Thoracic aorta (tissue), 2 donors: ENCODE data around the gene DNASE1L1. TPM values are rescaled to one million over a fixed set of nuclear protein-coding genes. Genes with fewer than 3 reads are reported as not detected.
A peak's percentile ranks its signal among the peaks of the same experiment; 100 is the strongest.

Experiments
- ATAC-seq: fragments of 150-250 bp; one replicate; pipeline ENCODE4 v1.8.0; 2017; ENCODE audit warnings: low read depth; ENCODE audit not compliant: insufficient number of reproducible peaks, low FRiP score
- DNase-seq: peaks from one replicate; pipeline ENCODE4 v3.0.0-alpha.2; 2020; ENCODE audit warnings: low spot score
- H3K27ac ChIP-seq, 2 donors: fragments of 200-600 bp; sonication (generic); 1 replicate in 1 of 2; 2 replicates in 1 of 2; pipeline ENCODE4 v1.5.1; 2016; ENCODE audit warnings: mild to moderate bottlenecking in 2 of 2, moderate library complexity in 2 of 2
- H3K27me3 ChIP-seq: fragments of 200-600 bp; sonication (generic); replicated peaks from 2 replicates; pipeline ENCODE4 v1.6.0; 2016; ENCODE audit warnings: mild to moderate bottlenecking; ENCODE audit not compliant: insufficient read depth
- H3K36me3 ChIP-seq: fragments of 200-600 bp; sonication (generic); one replicate; pipeline ENCODE4 v1.5.1; 2016
- H3K4me1 ChIP-seq, 2 donors: fragments of 200-600 bp; sonication (generic); 1 replicate in 1 of 2; 2 replicates in 1 of 2; pipeline versions ENCODE4 v1.5.1 to v1.6.0; 2016; ENCODE audit warnings: low read depth in 2 of 2, mild to moderate bottlenecking in 1 of 2; ENCODE audit not compliant: control insufficient read depth in 1 of 2
- H3K4me3 ChIP-seq: fragments of 200-600 bp; sonication (generic); 2 replicates; pipeline ENCODE4 v1.5.1; 2016; ENCODE audit warnings: mild to moderate bottlenecking
- H3K9me3 ChIP-seq: fragments of 200-600 bp; sonication (generic); 2 replicates; pipeline ENCODE4 v1.5.1; 2016
- CTCF ChIP-seq: fragments of 200-600 bp; sonication (generic); IDR thresholded peaks from one replicate; pipeline ENCODE4 v1.5.1; 2019; ENCODE audit warnings: antibody characterized with exemption
- total RNA-seq, 2 donors: library from RNA; depleted of rRNA; stranded (reverse); fragments of >200 nt; gene quantifications; one replicate each; pipeline versions ENCODE4 v1.1.0 to v1.2.3, GENCODE V29; 2016

Gene DNASE1L1
- total RNA-seq, 2 donors from 2014 or later, result 39.9 to 41.8 TPM

GRCh38 chrX:154436374-154436982 is 27.4 kb upstream of the DNASE1L1 start:
- H3K9me3 ChIP-seq, result no peaks in the 10 kb centered on the region
- DNase-seq (no peak), ATAC-seq (no peak)
- H3K27me3 ChIP-seq, result no peaks in the 10 kb centered on the region
- H3K36me3 ChIP-seq, result no peaks in the 10 kb centered on the region
- TF ChIP-seq CTCF, result no peak
- peaks cover 0 to 13% of the 10 kb centered on the region in 2 donors for H3K4me1 ChIP-seq
- H3K4me3 ChIP-seq, result peak overlapping the region; percentile 78
- peak overlapping the region; percentile 71 to 72 for H3K27ac ChIP-seq

GRCh38 chrX:154435171-154435733 is 26.2 kb upstream of the DNASE1L1 start:
- TF ChIP-seq CTCF, result no peak
- Histone ChIP-seq H3K27me3 (no peaks in the 10 kb centered on the region), H3K27ac (no peak overlapping the region), H3K36me3 (no peaks in the 10 kb centered on the region), H3K4me1 (peaks cover 0 to 14% of the 10 kb centered on the region in 2 donors), H3K9me3 (no peaks in the 10 kb centered on the region), H3K4me3 (no peak overlapping the region)
- DNase-seq (no peak), ATAC-seq (no peak)

- ATAC-seq, result no peak
- H3K27me3 ChIP-seq, result no peaks in the 10 kb centered on the region
- no peak overlapping the region for H3K27ac ChIP-seq
- no peak for DNase-seq
- H3K9me3 ChIP-seq, result no peaks in the 10 kb centered on the region
- H3K4me3 ChIP-seq, result no peak overlapping the region
- H3K4me1 ChIP-seq, result peaks cover 3 to 20% of the 10 kb centered on the region in 2 donors
- H3K36me3 ChIP-seq, result no peaks in the 10 kb centered on the region
- TF ChIP-seq CTCF, result no peak
Measured at GRCh38 chrX:154434394-154435168, 25.5 kb upstream of the DNASE1L1 start.

- DNase-seq (no peak), ATAC-seq (no peak)
- no peak for TF ChIP-seq CTCF
- no peak overlapping the region for H3K27ac ChIP-seq
- no peaks in the 10 kb centered on the region for H3K36me3 ChIP-seq
- peaks cover 5 to 18% of the 10 kb centered on the region in 2 donors for H3K4me1 ChIP-seq
- no peaks in the 10 kb centered on the region for H3K27me3 ChIP-seq
- H3K4me3 ChIP-seq, result no peak overlapping the region
- H3K9me3 ChIP-seq, result no peaks in the 10 kb centered on the region
Measured at GRCh38 chrX:154433605-154434004, 24.6 kb upstream of the DNASE1L1 start.

- Histone ChIP-seq H3K9me3 (no peaks in the 10 kb centered on the region), H3K27me3 (no peaks in the 10 kb centered on the region), H3K4me3 (no peak overlapping the region), H3K36me3 (no peaks in the 10 kb centered on the region), H3K4me1 (peaks cover 5 to 21% of the 10 kb centered on the region in 2 donors), H3K27ac (no peak overlapping the region)
- DNase-seq, result no peak
- ATAC-seq, result no peak
- no peak for TF ChIP-seq CTCF
Measured at GRCh38 chrX:154432210-154432609, 23.2 kb upstream of the DNASE1L1 start.
